ENCODE results near the gene NSMCE4A. TPM values are rescaled to one million over a fixed set of nuclear protein-coding genes. Genes with fewer than 3 reads are reported as not detected.

The NSMCE4A gene
- total RNA-seq, 2 donors from 2014 or later: 68.9 to 70.8 TPM

DNA sequence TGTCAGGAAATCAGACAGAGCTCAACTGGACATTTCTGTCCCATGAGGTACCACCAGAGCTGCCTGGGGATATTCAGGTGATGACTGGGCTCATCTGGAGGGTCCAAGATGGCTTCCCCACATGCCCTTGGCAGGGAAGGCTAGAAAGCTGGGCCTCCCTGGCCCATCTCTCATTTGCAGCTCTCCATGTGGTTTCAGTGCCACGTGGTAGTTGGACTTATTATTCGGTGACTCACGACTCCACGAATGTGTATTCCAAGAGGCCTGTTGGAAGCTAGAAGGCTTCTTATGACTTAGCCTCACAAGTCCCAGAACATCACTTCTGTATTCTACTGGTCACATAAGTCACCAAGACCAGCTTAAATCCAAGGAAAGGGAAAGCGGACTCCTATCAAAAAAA, 22.8 kb downstream of the NSMCE4A start:
- intact Hi-C loops (cut with DNase I): no loop called here
- Histone ChIP-seq H3K4me3 (no peak overlapping the region), H3K4me1 (no peaks in the 10 kb centered on the region), H3K27ac (no peak overlapping the region), H3K27me3 (no peaks in the 10 kb centered on the region), H3K9me3 (no peaks in the 10 kb centered on the region), H3K36me3 (replicated peaks in 1 of 2; ENCODE audit: insufficient read depth in 1 of 2, low read depth in 2 of 2) (no peaks in the 10 kb centered on the region)
- ATAC-seq (no peak), DNase-seq (no peak)
- WGBS, 2 donors: 91 to 98% methylated on average over 5 of the region's 5 CpGs
- no peak for TF ChIP-seq POLR2A (IDR thresholded peaks at IDR 0.05)
- TF ChIP-seq, protein P1, sequence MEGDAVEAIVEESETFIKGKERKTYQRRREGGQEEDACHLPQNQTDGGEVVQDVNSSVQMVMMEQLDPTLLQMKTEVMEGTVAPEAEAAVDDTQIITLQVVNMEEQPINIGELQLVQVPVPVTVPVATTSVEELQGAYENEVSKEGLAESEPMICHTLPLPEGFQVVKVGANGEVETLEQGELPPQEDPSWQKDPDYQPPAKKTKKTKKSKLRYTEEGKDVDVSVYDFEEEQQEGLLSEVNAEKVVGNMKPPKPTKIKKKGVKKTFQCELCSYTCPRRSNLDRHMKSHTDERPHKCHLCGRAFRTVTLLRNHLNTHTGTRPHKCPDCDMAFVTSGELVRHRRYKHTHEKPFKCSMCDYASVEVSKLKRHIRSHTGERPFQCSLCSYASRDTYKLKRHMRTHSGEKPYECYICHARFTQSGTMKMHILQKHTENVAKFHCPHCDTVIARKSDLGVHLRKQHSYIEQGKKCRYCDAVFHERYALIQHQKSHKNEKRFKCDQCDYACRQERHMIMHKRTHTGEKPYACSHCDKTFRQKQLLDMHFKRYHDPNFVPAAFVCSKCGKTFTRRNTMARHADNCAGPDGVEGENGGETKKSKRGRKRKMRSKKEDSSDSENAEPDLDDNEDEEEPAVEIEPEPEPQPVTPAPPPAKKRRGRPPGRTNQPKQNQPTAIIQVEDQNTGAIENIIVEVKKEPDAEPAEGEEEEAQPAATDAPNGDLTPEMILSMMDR (IDR thresholded peaks at IDR 0.05): no peak

DNA sequence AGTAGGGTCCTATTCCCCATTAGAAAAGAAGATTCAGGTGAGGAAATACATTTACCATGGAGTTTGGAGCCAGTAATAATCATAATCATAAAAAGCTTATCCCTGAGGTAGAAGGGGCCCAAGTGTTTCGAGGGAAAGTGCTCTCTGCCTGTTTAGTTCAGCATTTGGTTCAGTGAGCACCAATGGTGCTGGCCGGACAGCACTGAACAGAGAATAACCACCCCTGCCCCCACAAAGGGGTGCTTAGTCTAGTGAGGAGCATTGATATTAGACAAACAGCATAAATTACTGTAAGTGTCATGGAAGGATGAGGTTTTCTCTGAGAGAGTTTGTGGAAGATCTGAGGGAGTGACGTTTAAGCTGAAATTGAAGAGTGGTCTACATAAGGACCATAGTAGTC, 25.6 kb downstream of the NSMCE4A start:
- ATAC-seq: no peak
- DNase-seq: no peak
- WGBS, 2 donors: 72 to 89% methylated on average over 3 of the region's 3 CpGs
- H3K4me1 ChIP-seq: no peaks in the 10 kb centered on the region
- no peaks in the 10 kb centered on the region for H3K36me3 ChIP-seq (replicated peaks in 1 of 2; ENCODE audit: insufficient read depth in 1 of 2, low read depth in 2 of 2)
- H3K4me3 ChIP-seq: no peak overlapping the region
- no peak for TF ChIP-seq POLR2A (IDR thresholded peaks at IDR 0.05)
- TF ChIP-seq, protein P1 (IDR thresholded peaks at IDR 0.05): no peak
- H3K9me3 ChIP-seq: no peaks in the 10 kb centered on the region
- intact Hi-C loops (cut with DNase I): no loop called here
- no peak overlapping the region for H3K27ac ChIP-seq
- H3K27me3 ChIP-seq: no peaks in the 10 kb centered on the region

DNA sequence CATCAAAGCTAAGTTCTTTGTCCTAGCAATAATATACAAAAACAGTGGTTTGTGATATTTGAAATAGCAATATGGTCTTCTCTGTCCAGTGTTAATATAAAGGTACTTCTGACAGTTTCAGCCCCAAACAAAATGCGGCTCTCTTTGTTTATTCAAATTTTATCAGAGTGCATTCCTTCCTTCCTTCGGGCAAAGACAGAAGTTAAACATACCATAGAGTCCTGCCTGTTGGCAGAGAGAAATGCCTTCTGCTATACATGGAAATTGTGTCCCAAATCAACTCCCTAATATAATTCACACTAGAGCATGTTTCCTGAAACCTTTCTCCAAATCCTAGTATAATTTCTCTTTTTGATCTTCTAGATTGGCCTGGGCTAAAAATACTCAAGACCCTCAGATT, 26.0 kb downstream of the NSMCE4A start:
- ATAC-seq (no peak), DNase-seq (no peak)
- Histone ChIP-seq H3K27ac (no peak overlapping the region), H3K9me3 (no peaks in the 10 kb centered on the region), H3K4me1 (no peaks in the 10 kb centered on the region), H3K4me3 (no peak overlapping the region), H3K27me3 (no peaks in the 10 kb centered on the region), H3K36me3 (replicated peaks in 1 of 2; ENCODE audit: insufficient read depth in 1 of 2, low read depth in 2 of 2) (no peaks in the 10 kb centered on the region)
- no peak for TF ChIP-seq POLR2A (IDR thresholded peaks at IDR 0.05)
- TF ChIP-seq, protein P1 (IDR thresholded peaks at IDR 0.05): no peak
- intact Hi-C loops (cut with DNase I): no loop called here
- WGBS, 2 donors: 14 to 15% methylated on average over 2 of the region's 2 CpGs

DNA sequence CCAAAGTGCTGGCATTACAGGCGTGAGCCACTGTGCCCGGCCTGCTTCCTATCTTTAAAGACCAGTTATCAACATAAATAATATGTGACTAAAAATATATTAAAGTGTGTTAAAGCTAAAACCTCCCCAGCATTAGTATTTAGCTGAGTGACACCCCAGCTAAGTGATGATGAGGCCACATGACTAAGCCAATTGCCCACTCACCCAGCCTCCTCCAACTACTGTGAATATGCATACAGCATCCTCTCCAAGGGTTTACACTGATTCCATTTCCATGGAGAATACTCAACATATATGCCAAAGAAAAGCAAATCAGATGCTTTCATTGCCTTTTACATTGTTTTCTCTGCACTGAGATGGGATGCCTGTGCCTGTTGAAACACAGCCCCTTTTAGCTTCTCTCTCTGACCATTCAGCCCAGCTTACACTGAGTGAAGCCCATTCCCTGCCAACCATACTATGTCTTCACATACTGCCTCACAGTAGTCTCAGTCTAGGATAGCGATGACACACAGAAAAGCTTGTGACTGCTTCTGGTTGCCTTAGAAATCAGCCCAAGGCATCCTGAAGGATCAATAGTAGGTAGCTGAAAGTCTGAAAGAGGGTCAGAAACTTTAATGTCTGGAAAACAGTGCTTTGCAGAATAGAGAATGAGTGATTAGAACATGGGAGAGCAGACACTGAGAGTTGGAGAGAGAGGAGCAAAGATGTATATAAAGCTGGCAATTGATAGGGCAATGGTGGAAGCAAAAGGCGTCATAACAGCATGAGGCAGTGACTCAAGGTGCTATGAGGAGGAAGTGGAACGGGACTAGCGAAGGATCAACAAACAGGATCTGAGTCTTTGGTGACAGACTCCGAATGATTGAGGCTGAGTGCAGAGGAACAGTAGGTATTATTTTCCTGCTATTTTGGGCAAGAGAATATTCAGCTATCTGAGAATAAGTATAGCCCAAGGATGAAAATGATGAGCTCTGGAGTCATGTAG, 27.4 kb downstream of the NSMCE4A start:
- no peaks in the 10 kb centered on the region for H3K36me3 ChIP-seq (replicated peaks in 1 of 2; ENCODE audit: insufficient read depth in 1 of 2, low read depth in 2 of 2)
- TF ChIP-seq POLR2A (IDR thresholded peaks at IDR 0.05): no peak
- TF ChIP-seq, protein P1 (IDR thresholded peaks at IDR 0.05): no peak
- DNase-seq (no peak), ATAC-seq (no peak)
- H3K27me3 ChIP-seq: no peaks in the 10 kb centered on the region
- H3K9me3 ChIP-seq: no peaks in the 10 kb centered on the region
- H3K27ac ChIP-seq: no peak overlapping the region
- 76 to 84% methylated on average over 7 of the region's 7 CpGs for WGBS, 2 donors
- intact Hi-C loops (cut with DNase I): no loop called here
- H3K4me3 ChIP-seq: no peak overlapping the region
- H3K4me1 ChIP-seq: no peaks in the 10 kb centered on the region

Measured in body of pancreas (tissue), 4 donors.